K562 (cell line): ENCODE results near the gene DDR2. TPM values are rescaled to one million over a fixed set of nuclear protein-coding genes. Genes with fewer than 3 reads are reported as not detected.

ENCODE experiments used
- ATAC-seq: fragments of 200-7000 bp; cut with Tn5 transposase; 3 replicates; pipeline ENCODE4 v1.9.1; 2020; ENCODE audit warnings: moderate library complexity
- BruUV-seq: library from RNA; stranded (reverse); fragments of 400-500 nt; replicated peaks from 2 replicates; lab custom pipeline; 2021; lab: Mats Ljungman, UMichigan
- CTCF ChIA-PET: fragments of 300-600 bp; formaldehyde crosslinking; extraction: SDS; loops from one replicate; lab custom pipeline; 2021; ENCODE audit warnings: low intra/inter-chr PET ratio; lab: Yijun Ruan, JAX
- POLR2A ChIA-PET: fragments of 300-600, 350-650 bp; sonication (Branson Sonifier 250); formaldehyde crosslinking; extraction: SDS; loops from one replicate; lab custom pipeline; 2021; ENCODE audit warnings: antibody characterized with exemption, inconsistent platforms; lab: Yijun Ruan, JAX
- DNase-seq, 4 experiments: peaks; one replicate each; pipeline versions ENCODE4 v3.0.0 to v3.0.0-alpha.2; 2011 to 2018; ENCODE audit warnings: low spot score in 3 of 4, mixed read lengths in 3 of 4; ENCODE audit errors: extremely low read depth in 1 of 4
- FAIRE-seq: peaks from 2 replicates; lab custom pipeline; 2011; peaks lifted over from hg19 to GRCh38; lab: Jason Lieb, UNC
- H2AFZ ChIP-seq: 2 replicates; pipeline ENCODE4 v1.6.0; 2011; ENCODE audit warnings: low read depth, low read length, control low read depth, inconsistent platforms
- H3K27ac ChIP-seq: fragments of 200-600 bp; 3 replicates; pipeline ENCODE4 v1.8.0; 2011; ENCODE audit warnings: low read depth, mild to moderate bottlenecking, control low read depth, inconsistent platforms, low read length, moderate library complexity, mixed read lengths; ENCODE audit errors: extremely low read depth
- H3K27me3 ChIP-seq, 2 experiments: fragments of 300-600 bp in 1 of 2; 2 replicates in 1 of 2; 3 replicates in 1 of 2; pipeline versions ENCODE4 v1.6.0 to v1.8.0; 2011; ENCODE audit warnings: inconsistent platforms in 2 of 2, low read length in 2 of 2, mild to moderate bottlenecking in 1 of 2, mixed read lengths in 1 of 2, moderate library complexity in 1 of 2; ENCODE audit not compliant: control insufficient read depth in 2 of 2, insufficient read depth in 2 of 2
- H3K36me3 ChIP-seq: fragments of 300-600 bp; 3 replicates; pipeline ENCODE4 v1.8.0; 2011; ENCODE audit warnings: mild to moderate bottlenecking, low read length, inconsistent platforms; ENCODE audit not compliant: control insufficient read depth, insufficient read depth
- H3K4me1 ChIP-seq, 2 experiments: fragments of 200-600 bp in 1 of 2; replicated peaks in 1 of 2; 2 replicates in 1 of 2; 3 replicates in 1 of 2; pipeline versions ENCODE4 v1.5.1 to v1.8.0; 2011; ENCODE audit warnings: inconsistent platforms in 2 of 2, low read length in 2 of 2, mild to moderate bottlenecking in 1 of 2, mixed read lengths in 1 of 2, moderate library complexity in 1 of 2; ENCODE audit not compliant: control insufficient read depth in 2 of 2, insufficient read depth in 2 of 2
- H3K4me2 ChIP-seq: 2 replicates; pipeline ENCODE4 v1.6.1; 2011; ENCODE audit warnings: low read length, control low read depth, inconsistent platforms, mixed read lengths; ENCODE audit not compliant: insufficient read depth
- H3K4me3 ChIP-seq: fragments of 200-600 bp; sonication (generic), shearing (Covaris generic); 2 replicates; pipeline ENCODE4 v1.5.1; 2016; ENCODE audit warnings: control low read depth, inconsistent platforms
- H3K79me2 ChIP-seq: fragments of 200-600 bp; 3 replicates; pipeline ENCODE4 v1.8.0; 2011; ENCODE audit warnings: low read length, inconsistent platforms; ENCODE audit not compliant: control insufficient read depth, insufficient read depth
- H3K9ac ChIP-seq, 2 experiments: 2 replicates each; pipeline versions ENCODE4 v1.6.0 to v1.6.1; 2011; ENCODE audit warnings: low read depth in 2 of 2, low read length in 2 of 2, control low read depth in 1 of 2, inconsistent platforms in 1 of 2, mild to moderate bottlenecking in 1 of 2, mixed read lengths in 1 of 2; ENCODE audit not compliant: insufficient read depth in 1 of 2
- H3K9me1 ChIP-seq: one replicate; pipeline ENCODE4 v1.6.0; 2011; ENCODE audit warnings: inconsistent platforms, mild to moderate bottlenecking, low read length, moderate library complexity; ENCODE audit not compliant: control insufficient read depth, insufficient read depth
- H3K9me3 ChIP-seq: replicated peaks from 2 replicates; pipeline ENCODE4 v1.5.1; 2011; ENCODE audit warnings: low read depth, low read length, inconsistent platforms; ENCODE audit not compliant: control insufficient read depth, insufficient read depth
- H4K20me1 ChIP-seq: replicated peaks from 2 replicates; pipeline ENCODE4 v1.6.1; 2011; ENCODE audit warnings: low read length, inconsistent platforms, mixed read lengths; ENCODE audit not compliant: control insufficient read depth, insufficient read depth
- FOXJ3 ChIP-seq: sonication (generic); formaldehyde crosslinking; IDR thresholded peaks from 2 replicates; pipeline ENCODE4 v1.4.0; 2020; ENCODE audit warnings: mild to moderate bottlenecking, missing genetic modification reagents
- HMGN3 ChIP-seq: IDR thresholded peaks from 2 replicates; pipeline ENCODE4 v1.6.1; 2011; ENCODE audit warnings: borderline replicate concordance, low read depth, mild to moderate bottlenecking, mixed read lengths, low read length; ENCODE audit not compliant: insufficient read length; ENCODE audit errors: extremely low read depth
- NCOA4 ChIP-seq: fragments of 450-650 bp; IDR thresholded peaks from 2 replicates; pipeline ENCODE4 v1.6.1; 2018; ENCODE audit warnings: mild to moderate bottlenecking; ENCODE audit not compliant: partially characterized antibody
- NCOA6 ChIP-seq: fragments of 450-650 bp; IDR thresholded peaks from 2 replicates; pipeline ENCODE4 v1.6.1; 2017; ENCODE audit warnings: mild to moderate bottlenecking
- SMAD3 ChIP-seq: fragments of 450-650 bp; formaldehyde crosslinking; conservative IDR thresholded peaks from 2 replicates; pipeline ENCODE4 v1.4.0; 2020; ENCODE audit warnings: mild to moderate bottlenecking
- TFAM ChIP-seq: fragments of 250-450 bp; sonication (Bioruptor Pico); conservative IDR thresholded peaks from 2 replicates; pipeline ENCODE4 v1.5.0; 2021; ENCODE audit warnings: mild to moderate bottlenecking, moderate library complexity
- ZNF239 ChIP-seq: fragments of 250-450 bp; sonication (Bioruptor Pico); IDR thresholded peaks from 2 replicates; pipeline ENCODE4 v1.4.0; 2020; ENCODE audit warnings: mild to moderate bottlenecking
- ZNF316 ChIP-seq: fragments of 450-650 bp; IDR thresholded peaks from 2 replicates; pipeline ENCODE4 v1.6.1; 2016
- ZNF324 ChIP-seq: fragments of 250-450 bp; sonication (Bioruptor Pico); IDR thresholded peaks from 2 replicates; pipeline ENCODE4 v1.4.0; 2020; ENCODE audit warnings: mild to moderate bottlenecking
- ZNF707 ChIP-seq: fragments of 250-450 bp; sonication (Bioruptor Pico); conservative IDR thresholded peaks from 2 replicates; pipeline ENCODE4 v1.8.0; 2022; ENCODE audit warnings: inconsistent platforms, mild to moderate bottlenecking, moderate library complexity
- ZNF785 ChIP-seq: fragments of 250-450 bp; sonication (Bioruptor Pico); IDR thresholded peaks from 2 replicates; pipeline ENCODE4 v1.4.0; 2020; ENCODE audit warnings: mild to moderate bottlenecking
- WGBS: fragments of 100-300 bp; shearing (Covaris generic); methylation state at CpG from one replicate; pipeline ENCODE4 v1.1.6; 2016; ENCODE audit warnings: low coverage, mixed read lengths; ENCODE audit not compliant: insufficient coverage; ENCODE audit errors: missing lambda C conversion rate; 5-methylcytosine and 5-hydroxymethylcytosine counted together
- in situ Hi-C: fragments of 300-500 bp; cut with MboI; formaldehyde crosslinking; loops from 4 replicates; pipeline ENCODE4 v1.15.0; 2018; ENCODE audit warnings: inconsistent platforms, mixed read lengths
- intact Hi-C: fragments of 100-400 bp; cut with micrococcal nuclease; formaldehyde crosslinking; loops from 2 replicates; pipeline ENCODE4 v1.14.2; 2022
- polyA plus RNA-seq, 8 experiments: library from polyadenylated mRNA; depleted of rRNA in 4 of 8; stranded (reverse) in 5 of 8; unstranded in 3 of 8; fragments of >200 nt; fragmentation: Nextera tagmentation in 2 of 8; fragmentation: Illumina TruSeq in 1 of 8; extraction: Ambion mirVana in 2 of 8; extraction: Trizol in 1 of 8; gene quantifications; 2 replicates each; pipeline versions ENCODE4 v1.2.1 to v1.2.3, GENCODE V29; 2011 to 2014; ENCODE audit warnings: inconsistent platforms in 1 of 8, missing spikeins in 1 of 8
- total RNA-seq, 7 experiments: library from RNA; depleted of rRNA in 6 of 7; stranded (reverse); fragments of >200 nt in 6 of 7; fragmentation: Illumina TruSeq in 2 of 7; extraction: Trizol in 2 of 7; gene quantifications; 2 replicates each; pipeline versions ENCODE4 v1.2.1 to v1.2.3, GENCODE V29; 2011 to 2021; ENCODE audit warnings: low replicate concordance in 1 of 7
- TF ChIP-seq, protein P1 (sequence below): sonication (generic); formaldehyde crosslinking; IDR thresholded peaks from 2 replicates; pipeline ENCODE4 v1.8.1; 2023; ENCODE audit warnings: mild to moderate bottlenecking, missing genetic modification reagents
- TF ChIP-seq, protein P2 (sequence below): fragments of 200-800 bp; sonication (Bioruptor generic); IDR thresholded peaks from 2 replicates; pipeline ENCODE4 v1.6.1; 2017; ENCODE audit warnings: missing genetic modification characterization, missing compliant biosample characterization
- TF ChIP-seq, protein P3 (sequence below): fragments of 450-650 bp; IDR thresholded peaks from 2 replicates; pipeline ENCODE4 v1.6.1; 2018; ENCODE audit warnings: mild to moderate bottlenecking, low read depth; ENCODE audit not compliant: partially characterized antibody
- TF ChIP-seq, protein P4 (sequence below): fragments of 450-650 bp; conservative IDR thresholded peaks from 2 replicates; pipeline ENCODE4 v1.6.1; 2016; ENCODE audit warnings: missing genetic modification characterization, low read depth, mild to moderate bottlenecking, missing compliant biosample characterization, moderate library complexity

Gene DDR2
- total and polyA plus RNA-seq, 9 of the 15 experiments (the other 6 are each of a cell fraction or from before 2014, with no cell fraction given): 0.36 to 2.0 (median 1.1) TPM

DNA sequence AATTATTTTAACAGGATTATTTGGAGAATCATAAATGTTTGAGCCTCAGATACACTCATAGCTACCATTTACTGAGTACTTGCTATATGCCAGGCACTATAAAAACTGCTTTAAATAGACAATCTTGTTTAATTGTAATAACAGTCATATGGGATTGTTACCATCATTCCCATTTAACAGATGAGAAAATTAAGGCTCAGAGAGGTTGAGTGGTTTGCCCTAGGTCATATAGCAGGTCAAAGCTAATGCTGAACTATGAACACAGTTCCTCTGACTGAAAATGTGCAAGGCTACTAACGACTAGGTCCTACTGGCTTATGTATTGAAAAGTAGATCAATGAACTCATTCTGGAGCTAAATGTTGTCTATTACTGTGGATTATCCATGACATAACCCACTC lies 63.4 kb downstream of the DDR2 start (continued):
- TF ChIP-seq NCOA6: no peak
- TF ChIP-seq, protein P1, sequence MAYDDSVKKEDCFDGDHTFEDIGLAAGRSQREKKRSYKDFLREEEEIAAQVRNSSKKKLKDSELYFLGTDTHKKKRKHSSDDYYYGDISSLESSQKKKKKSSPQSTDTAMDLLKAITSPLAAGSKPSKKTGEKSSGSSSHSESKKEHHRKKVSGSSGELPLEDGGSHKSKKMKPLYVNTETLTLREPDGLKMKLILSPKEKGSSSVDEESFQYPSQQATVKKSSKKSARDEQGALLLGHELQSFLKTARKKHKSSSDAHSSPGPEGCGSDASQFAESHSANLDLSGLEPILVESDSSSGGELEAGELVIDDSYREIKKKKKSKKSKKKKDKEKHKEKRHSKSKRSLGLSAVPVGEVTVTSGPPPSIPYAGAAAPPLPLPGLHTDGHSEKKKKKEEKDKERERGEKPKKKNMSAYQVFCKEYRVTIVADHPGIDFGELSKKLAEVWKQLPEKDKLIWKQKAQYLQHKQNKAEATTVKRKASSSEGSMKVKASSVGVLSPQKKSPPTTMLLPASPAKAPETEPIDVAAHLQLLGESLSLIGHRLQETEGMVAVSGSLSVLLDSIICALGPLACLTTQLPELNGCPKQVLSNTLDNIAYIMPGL: no peak

DNA sequence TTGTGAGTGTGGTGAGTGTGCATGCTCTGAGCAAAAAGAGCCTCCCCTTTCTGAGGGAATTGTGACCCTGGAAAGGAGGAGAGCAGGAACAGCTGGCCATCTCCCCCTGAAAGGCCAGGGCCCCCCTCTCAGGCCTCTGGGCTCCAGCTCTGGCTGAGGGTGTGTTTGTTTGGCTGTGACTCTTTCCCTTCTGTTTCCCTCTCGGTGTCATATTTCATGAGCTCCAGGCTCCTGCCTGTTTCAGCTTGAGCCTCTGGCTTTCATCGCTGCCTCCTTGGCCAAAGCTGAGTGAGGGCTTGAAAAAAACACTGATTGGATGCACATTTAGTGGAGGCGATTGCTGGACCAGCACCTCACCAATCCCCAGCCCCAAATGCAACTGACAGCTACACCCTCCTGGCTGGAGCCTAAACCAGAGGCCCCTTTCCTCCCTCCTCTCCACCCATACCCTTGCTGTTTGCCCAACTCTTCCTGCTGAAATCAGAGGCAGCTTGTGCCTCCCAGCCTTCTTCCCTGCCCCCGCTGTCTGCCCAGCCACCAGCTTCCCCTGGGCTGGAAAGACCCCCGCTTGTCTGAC lies 64.1 kb downstream of the DDR2 start:
- DNase-seq (peak in 2 of 4 experiments; percentile 34 to 60), FAIRE-seq (peak; percentile 55), ATAC-seq (peak; percentile 77)
- no peak overlapping the region for H3K27ac ChIP-seq
- H3K4me3 ChIP-seq: no peak overlapping the region
- no peaks in the 10 kb centered on the region for H3K36me3 ChIP-seq
- no peaks in the 10 kb centered on the region for H3K79me2 ChIP-seq
- intact Hi-C loops: no loop called here
- ChIA-PET CTCF (no interaction called here), POLR2A (interaction anchor here (0.6 kb wide), 1 partner anchor 73 kb away, joined by 3 read pairs; no protein-coding TSS in a partner anchor)
- no TSS peak for BruUV-seq
- 0 out of 2 replicates have a peak, but pooled peaks cover 4% of the 10 kb centered on the region for H4K20me1 ChIP-seq
- no peaks in the 10 kb centered on the region for H3K9me1 ChIP-seq
- H2AFZ ChIP-seq: no peak overlapping the region; the same call in 1 of the 2 replicates
- 5% methylated on average over 5 of the region's 5 CpGs for WGBS
- H3K27me3 ChIP-seq: peaks cover 0 to 5% of the 10 kb centered on the region in 2 experiments; a peak in 2 of 5 replicates
- in situ Hi-C loops: no loop called here
- H3K9ac ChIP-seq: peak overlapping the region in 1 of 2 experiments; percentile 61; a peak in 2 of 4 replicates
- H3K4me2 ChIP-seq: peak overlapping the region; percentile 36; the same call in 1 of the 2 replicates
- peaks cover 0 to 8% of the 10 kb centered on the region in 2 experiments; a peak in 4 of 5 replicates for H3K4me1 ChIP-seq
- no peaks in the 10 kb centered on the region for H3K9me3 ChIP-seq
- no peak for TF ChIP-seq ZNF316
- TF ChIP-seq FOXJ3 (CRISPR knock-in tag): no peak
- TF ChIP-seq SMAD3: no peak
- no peak for TF ChIP-seq TFAM
- no peak for TF ChIP-seq ZNF239 (CRISPR knock-in tag)
- no peak for TF ChIP-seq ZNF324
- no peak for TF ChIP-seq ZNF707 (CRISPR knock-in tag)
- TF ChIP-seq, protein P2, sequence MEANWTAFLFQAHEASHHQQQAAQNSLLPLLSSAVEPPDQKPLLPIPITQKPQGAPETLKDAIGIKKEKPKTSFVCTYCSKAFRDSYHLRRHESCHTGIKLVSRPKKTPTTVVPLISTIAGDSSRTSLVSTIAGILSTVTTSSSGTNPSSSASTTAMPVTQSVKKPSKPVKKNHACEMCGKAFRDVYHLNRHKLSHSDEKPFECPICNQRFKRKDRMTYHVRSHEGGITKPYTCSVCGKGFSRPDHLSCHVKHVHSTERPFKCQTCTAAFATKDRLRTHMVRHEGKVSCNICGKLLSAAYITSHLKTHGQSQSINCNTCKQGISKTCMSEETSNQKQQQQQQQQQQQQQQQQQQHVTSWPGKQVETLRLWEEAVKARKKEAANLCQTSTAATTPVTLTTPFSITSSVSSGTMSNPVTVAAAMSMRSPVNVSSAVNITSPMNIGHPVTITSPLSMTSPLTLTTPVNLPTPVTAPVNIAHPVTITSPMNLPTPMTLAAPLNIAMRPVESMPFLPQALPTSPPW (CRISPR knock-in tag): peak; percentile 70
- TF ChIP-seq, protein P3, sequence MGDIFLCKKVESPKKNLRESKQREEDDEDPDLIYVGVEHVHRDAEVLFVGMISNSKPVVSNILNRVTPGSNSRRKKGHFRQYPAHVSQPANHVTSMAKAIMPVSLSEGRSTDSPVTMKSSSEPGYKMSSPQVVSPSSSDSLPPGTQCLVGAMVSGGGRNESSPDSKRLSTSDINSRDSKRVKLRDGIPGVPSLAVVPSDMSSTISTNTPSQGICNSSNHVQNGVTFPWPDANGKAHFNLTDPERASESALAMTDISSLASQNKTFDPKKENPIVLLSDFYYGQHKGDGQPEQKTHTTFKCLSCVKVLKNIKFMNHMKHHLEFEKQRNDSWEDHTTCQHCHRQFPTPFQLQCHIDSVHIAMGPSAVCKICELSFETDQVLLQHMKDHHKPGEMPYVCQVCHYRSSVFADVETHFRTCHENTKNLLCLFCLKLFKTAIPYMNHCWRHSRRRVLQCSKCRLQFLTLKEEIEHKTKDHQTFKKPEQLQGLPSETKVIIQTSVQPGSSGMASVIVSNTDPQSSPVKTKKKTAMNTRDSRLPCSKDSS: no peak
- TF ChIP-seq ZNF785: no peak
- TF ChIP-seq NCOA4: no peak
- no peak for TF ChIP-seq HMGN3
- TF ChIP-seq, protein P4, sequence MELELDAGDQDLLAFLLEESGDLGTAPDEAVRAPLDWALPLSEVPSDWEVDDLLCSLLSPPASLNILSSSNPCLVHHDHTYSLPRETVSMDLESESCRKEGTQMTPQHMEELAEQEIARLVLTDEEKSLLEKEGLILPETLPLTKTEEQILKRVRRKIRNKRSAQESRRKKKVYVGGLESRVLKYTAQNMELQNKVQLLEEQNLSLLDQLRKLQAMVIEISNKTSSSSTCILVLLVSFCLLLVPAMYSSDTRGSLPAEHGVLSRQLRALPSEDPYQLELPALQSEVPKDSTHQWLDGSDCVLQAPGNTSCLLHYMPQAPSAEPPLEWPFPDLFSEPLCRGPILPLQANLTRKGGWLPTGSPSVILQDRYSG (tag): no peak
